SW480 (cell line): ENCODE measurements around the gene GAS2L1.

Experiments
- DNase-seq: peaks from one replicate; pipeline ENCODE4 v3.0.0-alpha.2; 2016; ENCODE audit warnings: low spot score

GAS2L1 gene

DNA sequence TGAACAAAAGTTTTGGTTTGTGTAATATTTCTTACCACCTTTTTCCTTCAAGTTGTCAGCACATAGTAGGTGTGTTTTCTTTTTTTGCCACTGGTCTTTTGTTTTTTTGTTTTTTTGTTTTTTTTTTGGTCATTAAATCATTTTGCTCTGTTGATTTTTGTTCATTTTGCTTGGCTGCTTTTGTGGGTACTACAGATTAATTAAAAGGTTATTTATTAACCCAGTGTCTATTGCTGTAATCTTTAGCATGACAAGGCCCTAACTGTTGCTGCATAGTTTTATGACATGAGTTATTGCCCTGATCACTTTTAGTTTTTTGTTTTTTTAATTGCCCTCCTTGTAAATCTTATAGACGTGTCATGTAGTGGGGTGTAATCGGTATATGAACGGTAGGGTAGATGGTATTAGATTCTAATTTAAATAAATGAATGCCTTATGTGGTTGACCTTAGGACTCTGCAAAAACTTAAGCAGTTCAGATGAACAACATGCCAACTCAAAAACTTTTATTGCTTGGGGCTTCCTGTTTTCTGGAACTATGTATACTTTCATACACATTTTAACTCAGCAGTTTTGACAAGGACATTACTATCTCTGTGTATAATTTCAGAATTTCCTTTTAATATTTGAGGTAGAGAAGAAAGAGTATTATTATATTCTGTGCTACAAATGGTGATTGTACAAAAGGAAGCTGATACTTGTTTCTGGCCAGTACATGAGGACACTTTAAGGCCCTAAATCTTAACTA lies 30.5 kb upstream of the GAS2L1 start:
- DNase-seq = peak; percentile 52

DNA sequence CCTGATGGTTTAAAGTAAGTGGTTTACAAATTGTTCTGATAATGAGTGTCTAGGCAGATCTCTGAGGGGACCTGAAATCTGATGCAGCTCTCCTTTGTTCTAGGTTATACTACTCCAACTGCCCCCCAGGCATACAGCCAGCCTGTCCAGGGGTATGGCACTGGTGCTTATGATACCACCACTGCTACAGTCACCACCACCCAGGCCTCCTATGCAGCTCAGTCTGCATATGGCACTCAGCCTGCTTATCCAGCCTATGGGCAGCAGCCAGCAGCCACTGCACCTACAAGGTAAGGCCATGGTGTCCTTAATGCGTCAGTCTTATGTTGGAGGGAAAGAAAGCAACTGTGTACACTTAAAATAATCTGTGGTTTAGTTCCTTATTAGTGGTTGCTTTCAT lies 28.5 kb upstream of the GAS2L1 start:
- no peak for DNase-seq

DNA sequence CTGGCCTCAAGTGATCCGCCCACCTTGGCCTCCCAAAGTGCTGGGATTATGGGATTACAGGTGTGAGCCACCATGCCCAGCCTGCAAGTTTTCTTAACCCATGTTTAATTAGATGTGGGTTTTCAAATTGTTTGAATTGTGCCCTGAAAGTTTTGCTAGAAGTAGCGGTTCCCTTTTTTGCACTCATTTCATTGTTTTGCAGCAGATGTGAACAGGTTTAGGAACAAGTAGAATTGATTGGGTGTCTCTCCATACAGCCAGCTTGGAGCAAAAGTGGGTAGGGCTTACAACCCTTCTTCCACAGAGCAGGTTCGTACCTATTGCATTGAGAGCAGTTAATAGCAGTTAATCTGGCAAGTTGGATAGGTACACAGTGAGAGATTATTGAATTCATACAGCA lies 22.3 kb upstream of the GAS2L1 start:
- no peak for DNase-seq

DNA sequence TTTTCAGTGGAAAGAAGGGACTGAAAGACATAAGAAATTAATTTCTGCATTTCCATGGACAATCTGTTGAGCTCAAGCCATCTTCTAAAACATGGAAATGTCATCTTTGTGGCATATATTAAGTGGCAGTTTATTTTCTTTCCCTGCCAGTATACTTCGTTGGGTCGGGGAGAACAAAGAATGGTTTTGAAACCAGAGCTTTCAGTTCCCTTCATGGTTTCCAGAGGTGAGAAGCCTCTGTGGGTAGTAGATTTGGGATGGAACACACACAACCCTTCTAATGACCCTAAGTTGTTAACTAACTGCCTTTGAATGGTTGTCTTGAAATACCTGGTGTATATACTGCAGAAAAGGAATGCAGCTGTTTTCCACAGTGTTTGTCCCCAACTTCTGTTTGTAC lies 17.6 kb upstream of the GAS2L1 start:
- no peak for DNase-seq

DNA sequence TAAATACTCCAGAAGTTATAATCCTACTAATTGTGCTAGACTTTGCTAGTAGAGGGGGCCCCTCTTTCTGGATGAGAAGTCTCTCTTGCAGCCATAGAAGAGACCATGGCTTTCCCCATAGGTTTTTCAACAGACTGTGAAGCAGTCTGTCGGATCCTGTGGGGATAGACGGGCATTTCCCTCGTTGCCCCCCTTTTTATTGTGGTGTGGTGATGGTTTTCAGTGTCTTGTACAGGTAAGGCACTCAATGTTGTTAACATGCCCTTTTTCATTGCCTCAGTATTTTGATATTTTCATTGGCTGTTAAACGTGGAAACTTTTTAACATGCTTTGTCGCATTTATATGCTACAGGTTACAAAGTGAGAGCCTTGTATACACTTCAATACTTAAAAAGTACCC lies 16.4 kb upstream of the GAS2L1 start:
- DNase-seq = no peak

DNA sequence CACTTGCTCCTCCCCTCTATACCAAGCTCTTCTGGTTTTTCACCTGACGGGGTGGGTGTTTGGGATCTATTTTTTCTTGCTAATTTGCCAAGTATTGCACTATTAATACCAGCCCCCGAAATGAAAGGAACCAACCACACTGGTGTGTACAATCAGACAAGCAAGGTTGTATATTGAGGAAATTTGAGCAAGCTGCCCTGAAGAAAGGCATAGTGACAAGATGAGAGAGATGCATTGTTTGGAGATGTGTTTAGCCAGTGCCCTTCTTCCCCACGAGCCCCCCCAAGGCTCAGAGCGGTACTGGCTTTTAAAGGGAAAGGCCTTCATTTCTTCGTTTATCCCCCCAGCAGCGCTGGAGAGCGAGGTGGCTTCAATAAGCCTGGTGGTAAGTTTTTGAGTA lies 15.2 kb upstream of the GAS2L1 start:
- DNase-seq = no peak

DNA sequence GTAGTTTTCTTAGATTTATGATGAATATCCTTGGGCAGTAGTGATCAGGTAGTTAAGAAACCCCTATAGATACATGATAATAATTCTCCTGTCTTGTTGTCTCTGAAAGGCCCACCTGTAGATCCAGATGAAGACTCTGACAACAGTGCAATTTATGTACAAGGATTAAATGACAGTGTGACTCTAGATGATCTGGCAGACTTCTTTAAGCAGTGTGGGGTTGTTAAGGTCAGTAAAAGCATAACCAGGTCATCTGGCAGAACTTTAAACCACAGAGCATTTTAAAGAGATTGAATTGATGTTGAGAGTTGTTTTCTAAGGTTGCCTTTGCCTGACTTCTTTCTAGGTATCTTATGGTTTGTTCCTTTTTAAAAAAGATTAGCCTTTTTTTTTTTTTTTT lies 14.1 kb upstream of the GAS2L1 start:
- DNase-seq = no peak

DNA sequence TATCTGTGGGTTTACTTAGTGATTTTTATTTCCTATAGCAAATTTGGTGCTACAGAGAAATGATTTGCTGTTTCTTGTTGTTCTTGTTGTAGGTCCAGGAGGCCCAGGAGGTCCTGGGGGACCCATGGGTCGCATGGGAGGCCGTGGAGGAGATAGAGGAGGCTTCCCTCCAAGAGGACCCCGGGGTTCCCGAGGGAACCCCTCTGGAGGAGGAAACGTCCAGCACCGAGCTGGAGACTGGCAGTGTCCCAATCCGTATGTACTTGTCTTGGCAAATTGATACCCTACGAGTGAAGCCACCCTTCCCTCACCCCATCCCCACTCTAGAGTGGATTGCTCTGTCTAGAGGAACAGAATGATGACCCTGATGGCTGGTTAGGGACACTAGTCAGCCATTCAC lies 7.8 kb upstream of the GAS2L1 start:
- no peak for DNase-seq

DNA sequence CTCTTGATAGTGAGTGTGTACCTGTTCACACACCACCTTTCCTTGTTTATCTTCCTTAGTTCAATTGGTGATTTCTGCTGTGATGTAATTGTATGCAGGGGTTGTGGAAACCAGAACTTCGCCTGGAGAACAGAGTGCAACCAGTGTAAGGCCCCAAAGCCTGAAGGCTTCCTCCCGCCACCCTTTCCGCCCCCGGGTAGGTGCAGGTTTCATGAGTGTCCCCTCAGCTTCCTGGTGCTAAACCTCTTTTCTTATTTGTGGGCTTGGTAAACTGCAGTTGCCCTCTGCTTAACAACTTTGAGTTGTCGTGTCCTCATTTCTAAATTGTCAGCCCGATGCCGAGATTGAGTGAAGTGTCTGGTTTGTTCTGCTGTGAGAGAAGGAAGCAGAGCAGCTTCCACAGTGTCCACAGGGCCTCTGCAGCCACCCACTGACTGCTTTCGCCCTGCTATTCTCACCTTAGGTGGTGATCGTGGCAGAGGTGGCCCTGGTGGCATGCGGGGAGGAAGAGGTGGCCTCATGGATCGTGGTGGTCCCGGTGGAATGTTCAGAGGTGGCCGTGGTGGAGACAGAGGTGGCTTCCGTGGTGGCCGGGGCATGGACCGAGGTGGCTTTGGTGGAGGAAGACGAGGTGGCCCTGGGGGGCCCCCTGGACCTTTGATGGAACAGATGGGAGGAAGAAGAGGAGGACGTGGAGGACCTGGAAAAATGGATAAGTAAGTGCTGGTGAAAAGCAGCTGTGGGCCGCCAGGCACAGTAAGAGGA lies 7.1 kb upstream of the GAS2L1 start:
- no peak for DNase-seq

DNA sequence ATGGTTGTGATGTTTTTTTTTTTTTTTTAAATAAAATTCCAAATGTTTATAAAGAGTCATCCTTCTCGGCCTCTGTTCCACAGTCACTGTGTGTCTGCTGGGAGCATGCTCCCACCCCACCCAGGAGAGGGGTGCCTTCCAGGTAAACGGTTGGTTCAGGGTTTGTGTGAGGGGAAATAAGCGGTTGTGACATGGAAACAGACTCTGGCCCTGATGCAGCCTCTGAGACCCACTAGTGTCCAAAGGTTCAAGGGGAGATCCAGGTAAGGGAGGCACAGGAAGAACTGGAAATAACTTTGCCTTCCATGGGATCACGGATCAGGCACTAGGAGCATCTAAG lies 6.0 kb upstream of the GAS2L1 start:
- DNase-seq = no peak

DNA sequence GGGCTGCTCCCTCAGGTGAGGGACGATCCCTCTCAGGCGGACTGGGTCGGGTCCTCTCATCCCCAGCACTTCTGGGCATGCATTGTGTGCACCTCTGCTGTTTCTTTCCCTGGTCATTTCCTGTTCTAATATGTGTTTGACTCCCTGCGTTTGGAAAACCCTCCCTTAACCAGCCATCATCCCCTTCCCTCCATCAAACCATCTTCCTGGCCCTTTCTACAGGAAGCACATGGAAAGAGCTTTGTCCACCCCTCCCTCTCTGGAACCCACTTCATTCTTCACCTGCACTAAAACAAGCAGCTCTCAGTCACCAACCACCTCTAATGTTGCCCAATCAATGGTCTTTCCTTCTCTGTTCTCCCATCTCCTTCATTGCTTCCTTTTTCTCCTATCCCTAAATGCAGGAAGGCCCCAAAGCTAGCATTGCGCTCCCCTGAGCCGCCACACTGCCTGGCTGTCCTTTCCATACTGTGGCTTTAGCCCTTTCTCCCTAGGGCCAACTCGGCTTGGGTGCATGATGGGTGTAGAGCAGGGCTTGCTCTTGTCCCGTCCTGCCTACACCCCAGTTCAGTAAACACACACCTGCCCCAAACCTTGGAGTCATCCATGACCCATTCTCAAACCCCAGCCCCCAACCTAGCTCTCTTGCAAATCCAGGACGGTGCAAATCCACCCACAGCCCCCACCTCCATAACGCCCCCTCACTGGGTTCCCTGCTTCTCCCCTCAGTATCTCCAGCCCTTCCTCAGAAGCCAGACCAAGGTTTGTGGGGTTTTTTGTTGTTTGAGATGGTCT lies 5.4 kb upstream of the GAS2L1 start:
- DNase-seq = no peak

DNA sequence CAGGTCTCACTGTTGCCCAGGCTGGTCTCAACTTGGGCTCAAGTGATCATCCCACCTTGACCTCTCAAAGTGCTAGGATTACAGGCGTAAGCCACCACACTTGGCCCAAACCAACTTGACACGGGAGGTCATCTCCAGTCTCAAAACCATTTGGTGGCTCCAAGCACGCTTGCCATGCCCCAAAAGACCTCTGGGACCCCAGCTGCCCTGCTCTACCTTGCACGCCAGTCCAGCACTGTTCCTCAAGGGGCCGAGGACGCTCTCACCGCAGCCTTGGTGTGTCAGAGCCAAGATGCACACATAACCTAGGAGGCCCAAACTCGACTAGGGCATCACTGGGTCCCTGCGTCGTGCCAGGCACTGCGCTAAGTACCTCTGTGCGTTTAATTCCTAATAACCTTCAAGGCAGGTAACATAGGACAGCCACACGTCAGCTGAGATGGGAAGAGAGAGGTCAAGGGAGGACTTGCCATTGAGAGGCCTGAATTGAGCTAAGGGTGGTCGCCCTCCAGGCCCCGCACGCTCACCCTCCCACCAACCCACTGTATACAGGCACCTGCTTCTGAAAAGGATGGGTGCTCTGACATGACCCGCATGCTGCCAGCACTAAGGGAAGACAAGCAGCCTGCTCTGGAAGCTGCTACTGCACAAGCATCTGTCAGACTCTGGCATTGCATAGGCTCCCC lies 4.6 kb upstream of the GAS2L1 start:
- DNase-seq = no peak

DNA sequence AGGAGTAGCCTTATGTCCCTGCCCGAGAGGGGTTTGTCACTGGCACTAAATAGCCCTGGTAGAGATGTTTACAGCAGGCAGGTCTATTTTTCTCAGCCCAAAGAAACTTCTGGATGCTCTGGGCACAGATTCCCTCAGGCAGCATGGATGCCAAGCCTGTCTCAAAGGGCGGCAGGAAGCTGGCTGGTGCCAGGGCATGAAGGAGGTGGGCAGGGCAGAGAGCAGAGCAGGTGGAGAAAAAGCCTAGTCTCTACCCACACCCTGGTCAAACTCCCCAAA lies 4.1 kb upstream of the GAS2L1 start:
- DNase-seq = no peak

DNA sequence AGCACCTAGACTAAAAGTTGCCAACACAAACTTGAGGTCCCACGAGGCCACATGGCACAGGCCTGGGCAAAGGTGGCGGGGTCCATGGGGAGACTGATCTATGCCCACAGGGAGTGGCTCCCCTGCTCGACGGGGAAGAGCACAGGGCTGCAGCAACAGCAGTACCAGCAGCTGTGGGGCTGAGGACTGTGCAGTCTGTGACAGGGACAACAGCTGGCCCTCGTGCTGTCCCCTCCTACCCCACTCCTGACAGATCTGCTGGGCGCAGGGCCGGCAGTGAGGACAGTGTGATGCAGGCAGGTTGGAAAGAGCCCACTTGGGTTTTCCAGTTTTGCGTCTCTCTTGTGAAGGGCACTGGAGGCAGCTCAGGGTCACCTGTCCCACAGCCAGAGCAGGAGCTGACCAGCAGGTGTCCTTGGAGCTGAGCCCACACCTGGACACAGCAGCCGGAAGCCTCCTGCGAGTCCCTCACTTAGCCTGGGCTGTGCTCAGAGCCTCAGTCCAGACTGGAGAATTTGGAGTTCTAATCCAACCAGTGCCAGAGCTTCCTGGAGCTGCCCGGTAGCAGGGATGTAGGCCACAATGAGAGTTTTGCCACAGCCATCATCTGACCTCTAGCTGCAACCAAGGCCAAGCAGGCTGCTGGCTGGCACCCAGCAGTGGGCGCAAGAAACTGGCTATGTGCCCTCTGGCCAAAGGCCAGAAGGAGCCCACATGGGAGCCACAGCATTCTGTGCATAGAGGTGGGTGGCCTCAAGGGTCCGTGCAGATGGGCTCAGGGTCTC lies 3.6 kb upstream of the GAS2L1 start:
- no peak for DNase-seq

DNA sequence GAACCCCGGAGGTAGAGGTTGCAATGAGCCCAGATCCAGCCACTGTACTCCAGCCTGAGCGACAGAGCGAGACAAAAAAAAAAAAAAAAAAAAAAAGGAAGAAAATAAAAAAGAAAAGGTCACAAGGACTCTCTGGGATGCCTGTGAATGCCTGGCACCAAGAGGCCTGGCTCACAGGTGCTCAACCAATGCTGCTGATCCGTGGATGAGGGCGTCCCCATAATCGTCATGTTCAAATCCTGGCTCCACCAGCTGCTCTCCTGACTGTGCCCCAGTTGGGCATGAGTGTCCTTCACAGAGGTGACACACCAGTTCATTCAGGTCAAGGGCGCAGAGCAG lies 645 bp upstream of the GAS2L1 start:
- DNase-seq = no peak

DNA sequence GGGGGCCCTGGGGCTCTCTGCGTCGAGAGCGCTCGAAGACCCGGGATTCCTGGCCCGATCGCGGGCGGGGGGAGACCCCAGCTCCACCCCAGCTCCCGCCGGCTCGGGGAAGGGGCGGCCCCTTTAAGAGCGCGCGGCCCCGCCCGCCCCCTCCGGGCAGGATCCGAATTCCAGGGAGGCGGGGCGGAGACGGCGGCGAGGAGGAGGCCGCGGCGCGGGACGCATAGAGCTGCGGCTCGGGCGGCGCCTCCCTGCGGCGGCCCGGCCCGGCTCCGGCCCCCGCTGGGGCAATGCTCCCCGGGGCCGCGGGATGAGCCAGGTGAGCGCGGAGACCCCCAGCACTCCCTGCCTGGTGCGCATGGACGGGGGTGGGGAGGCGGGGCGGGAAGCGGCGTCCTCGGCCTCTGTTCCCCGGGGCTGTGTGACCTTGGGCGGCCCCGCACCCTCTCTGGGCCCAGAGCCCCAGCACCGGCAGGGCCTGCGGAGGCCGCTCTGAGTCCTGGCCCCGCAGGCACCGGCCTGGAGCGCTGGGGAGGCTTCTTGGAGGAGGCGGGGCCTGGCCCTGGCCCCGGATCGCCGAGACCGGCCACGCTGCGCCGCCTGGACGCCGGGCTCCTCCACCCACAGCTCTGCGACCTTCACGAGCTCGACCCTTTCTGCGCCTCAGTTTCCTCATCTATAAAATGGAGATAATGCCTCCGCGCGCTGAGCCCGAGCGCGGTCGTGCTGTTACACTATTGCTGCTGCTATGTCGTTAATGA lies 565 bp downstream of the GAS2L1 start:
- DNase-seq = peak; percentile 63

DNA sequence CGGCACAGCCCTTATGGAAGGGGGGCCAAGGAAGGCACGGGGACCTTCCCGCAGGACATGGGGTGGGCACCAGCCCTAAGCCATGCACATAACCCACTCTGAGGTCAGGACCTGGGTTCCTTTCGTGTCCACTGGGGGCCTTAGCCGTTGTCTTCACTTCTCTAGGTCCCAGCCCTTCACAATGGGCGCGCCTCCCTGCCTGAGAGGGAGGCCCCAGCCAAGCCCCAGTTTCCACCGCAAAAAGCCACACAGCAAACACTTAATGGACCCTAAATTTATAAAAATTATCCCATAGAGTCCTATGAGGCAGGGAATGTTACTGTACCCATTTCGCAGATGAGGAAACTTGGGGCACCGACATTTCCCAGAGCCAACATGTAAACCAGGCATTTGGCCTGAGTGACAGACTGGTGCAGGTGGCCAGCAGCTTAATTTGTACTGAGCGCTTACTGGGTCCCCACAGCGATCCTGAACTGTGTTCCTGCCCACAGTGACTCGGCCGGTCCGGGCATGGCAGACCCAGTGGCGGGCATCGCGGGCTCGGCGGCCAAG lies 1.2 kb downstream of the GAS2L1 start:
- DNase-seq = no peak

DNA sequence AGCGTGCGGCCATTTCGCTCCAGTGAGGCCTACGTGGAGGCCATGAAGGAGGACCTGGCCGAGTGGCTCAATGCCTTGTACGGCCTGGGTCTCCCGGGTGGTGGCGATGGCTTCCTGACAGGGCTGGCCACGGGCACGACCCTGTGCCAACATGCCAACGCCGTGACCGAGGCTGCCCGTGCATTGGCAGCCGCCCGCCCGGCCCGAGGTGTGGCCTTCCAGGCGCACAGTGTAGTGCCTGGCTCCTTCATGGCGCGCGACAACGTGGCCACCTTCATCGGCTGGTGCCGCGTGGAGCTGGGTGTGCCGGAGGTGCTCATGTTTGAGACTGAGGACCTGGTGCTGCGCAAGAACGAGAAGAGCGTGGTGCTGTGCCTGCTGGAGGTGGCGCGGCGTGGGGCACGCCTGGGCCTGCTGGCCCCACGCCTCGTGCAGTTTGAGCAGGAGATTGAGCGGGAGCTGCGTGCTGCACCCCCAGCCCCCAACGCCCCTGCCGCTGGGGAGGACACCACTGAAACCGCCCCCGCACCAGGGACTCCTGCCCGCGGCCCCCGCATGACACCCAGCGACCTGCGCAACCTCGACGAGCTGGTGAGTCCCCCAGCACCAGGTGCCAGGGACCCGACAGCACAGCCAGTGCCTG lies 1.8 kb downstream of the GAS2L1 start:
- no peak for DNase-seq

DNA sequence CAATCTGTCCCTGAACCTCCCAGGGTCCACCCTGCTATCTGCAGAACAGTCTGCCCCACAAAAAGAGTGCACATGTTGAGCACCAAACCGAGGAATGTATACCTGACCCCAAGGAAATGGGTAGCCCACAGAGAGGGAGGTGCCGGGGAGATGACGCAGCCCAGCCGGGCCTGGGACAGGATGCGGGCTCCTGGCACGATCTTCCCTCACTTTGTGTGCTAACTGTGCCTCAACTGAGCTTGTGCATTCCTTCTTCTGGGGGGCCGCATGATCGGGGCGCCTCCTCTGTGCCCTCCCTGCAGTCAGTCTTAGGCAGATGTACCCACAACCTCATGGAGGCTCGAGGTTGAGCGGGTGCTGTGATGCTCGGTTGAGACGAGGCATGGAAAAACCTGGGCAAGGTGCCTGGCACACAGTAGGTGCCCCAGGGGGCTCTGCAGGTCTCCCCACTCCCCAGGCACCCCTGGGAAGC lies 2.4 kb downstream of the GAS2L1 start:
- peak; percentile 78 for DNase-seq

DNA sequence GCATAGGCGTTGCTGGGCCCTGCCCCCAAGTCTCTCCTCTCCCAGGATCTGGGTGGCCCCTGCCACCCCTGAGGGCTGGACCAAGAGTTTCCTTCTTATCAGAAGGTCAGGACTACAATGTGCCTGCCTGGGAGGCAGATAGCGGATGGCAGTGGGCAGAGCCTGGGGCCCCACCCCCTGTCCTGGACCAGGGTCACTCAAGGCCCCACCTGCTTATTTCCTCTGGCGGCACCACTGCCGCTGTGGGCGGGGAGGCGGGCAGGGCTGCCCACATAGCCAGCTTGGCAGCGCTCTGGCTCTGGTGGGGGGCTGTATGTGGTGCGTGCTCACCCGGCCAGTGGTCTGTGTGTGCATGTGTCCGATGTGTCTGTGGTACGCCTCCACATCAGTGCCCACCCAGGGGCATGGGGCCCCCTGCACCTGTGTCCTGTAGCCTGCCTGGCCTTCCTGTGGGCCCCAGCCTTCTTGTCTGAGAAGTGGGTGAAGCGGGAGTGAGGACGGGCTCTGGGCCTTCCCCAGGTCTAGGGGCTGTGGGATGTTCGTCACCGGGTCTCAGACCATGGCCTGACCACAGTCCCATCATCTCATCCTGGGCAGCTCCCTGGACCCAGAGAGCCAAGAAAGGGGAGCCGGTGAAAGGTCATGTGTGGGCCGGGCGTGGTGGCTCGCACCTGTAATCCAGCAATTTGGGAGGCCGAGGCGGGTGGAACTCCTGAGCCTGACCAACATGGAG lies 3.0 kb downstream of the GAS2L1 start:
- DNase-seq = peak; percentile 58
